ENCODE results near the gene GREB1L. TPM values are rescaled to one million over a fixed set of nuclear protein-coding genes. Genes with fewer than 3 reads are reported as not detected.

The GREB1L gene
- total and polyA plus RNA-seq, 11 donors = 4.0 to 21.5 (median 9.0) TPM

DNA sequence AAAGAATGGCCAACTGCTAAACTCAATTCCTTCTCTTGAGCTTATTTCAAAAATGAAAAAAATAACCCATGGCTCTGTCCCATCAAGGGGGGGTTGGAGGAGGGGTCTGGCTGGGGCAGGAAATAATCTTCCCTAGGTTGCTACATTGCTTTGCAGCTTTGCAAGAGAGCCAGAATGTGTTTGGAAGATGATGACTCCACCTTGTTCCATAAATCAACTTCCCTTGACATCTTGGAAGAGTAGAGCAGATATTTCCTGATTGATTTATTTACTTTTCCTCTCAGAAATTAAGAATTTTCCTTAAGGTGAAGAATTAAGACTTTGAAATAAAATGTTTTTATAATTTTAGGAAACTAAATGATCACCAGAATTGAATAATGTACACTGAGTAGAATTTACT lies 317.2 kb downstream of the GREB1L start:
- no peak for ATAC-seq
- TF ChIP-seq, protein P1, sequence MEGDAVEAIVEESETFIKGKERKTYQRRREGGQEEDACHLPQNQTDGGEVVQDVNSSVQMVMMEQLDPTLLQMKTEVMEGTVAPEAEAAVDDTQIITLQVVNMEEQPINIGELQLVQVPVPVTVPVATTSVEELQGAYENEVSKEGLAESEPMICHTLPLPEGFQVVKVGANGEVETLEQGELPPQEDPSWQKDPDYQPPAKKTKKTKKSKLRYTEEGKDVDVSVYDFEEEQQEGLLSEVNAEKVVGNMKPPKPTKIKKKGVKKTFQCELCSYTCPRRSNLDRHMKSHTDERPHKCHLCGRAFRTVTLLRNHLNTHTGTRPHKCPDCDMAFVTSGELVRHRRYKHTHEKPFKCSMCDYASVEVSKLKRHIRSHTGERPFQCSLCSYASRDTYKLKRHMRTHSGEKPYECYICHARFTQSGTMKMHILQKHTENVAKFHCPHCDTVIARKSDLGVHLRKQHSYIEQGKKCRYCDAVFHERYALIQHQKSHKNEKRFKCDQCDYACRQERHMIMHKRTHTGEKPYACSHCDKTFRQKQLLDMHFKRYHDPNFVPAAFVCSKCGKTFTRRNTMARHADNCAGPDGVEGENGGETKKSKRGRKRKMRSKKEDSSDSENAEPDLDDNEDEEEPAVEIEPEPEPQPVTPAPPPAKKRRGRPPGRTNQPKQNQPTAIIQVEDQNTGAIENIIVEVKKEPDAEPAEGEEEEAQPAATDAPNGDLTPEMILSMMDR (IDR thresholded peaks at IDR 0.05) = no peak
- no peak for TF ChIP-seq POLR2A (IDR thresholded peaks at IDR 0.05)
- no peak overlapping the region for H3K27ac ChIP-seq
- peaks cover 0 to 86% (median 57%) of the 10 kb centered on the region in 9 donors for H3K36me3 ChIP-seq
- H3K9me3 ChIP-seq = no peaks in the 10 kb centered on the region
- peaks cover 0 to 6% (median 1%) of the 10 kb centered on the region in 12 donors for H3K4me1 ChIP-seq
- intact Hi-C loops (cut with DNase I) = no loop called here
- no peak overlapping the region for H3K4me3 ChIP-seq
- H3K27me3 ChIP-seq = no peaks in the 10 kb centered on the region
- no peak for DNase-seq

DNA sequence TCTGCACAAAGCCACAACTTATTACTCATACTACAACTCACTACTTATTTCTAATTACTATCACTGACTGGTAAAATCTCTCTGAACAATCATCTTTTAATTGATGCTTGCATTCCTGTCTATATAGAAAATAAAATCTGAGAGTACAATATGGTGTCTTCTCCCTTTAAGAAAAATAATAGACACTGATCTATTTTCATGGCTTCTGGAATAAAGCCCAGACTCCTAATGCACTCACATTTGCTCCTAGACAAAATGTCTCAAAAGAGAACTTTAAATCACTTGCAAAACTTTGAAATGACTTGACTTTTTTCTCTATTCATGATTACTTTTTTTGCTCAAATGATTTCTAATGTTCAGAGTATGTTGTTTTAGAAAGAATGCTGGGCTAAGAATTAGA lies 329.7 kb downstream of the GREB1L start:
- peaks cover 0 to 97% (median 83%) of the 10 kb centered on the region in 9 donors for H3K36me3 ChIP-seq
- intact Hi-C loops (cut with DNase I) = loop anchor here in 1 of 10 donors (10.0 kb wide), 1 partner anchor 47 kb away; no protein-coding TSS in a partner anchor
- no peak overlapping the region for H3K27ac ChIP-seq
- no peak for TF ChIP-seq POLR2A (IDR thresholded peaks at IDR 0.05)
- H3K27me3 ChIP-seq = no peaks in the 10 kb centered on the region
- ATAC-seq (no peak), DNase-seq (no peak)
- no peaks in the 10 kb centered on the region for H3K9me3 ChIP-seq
- peaks cover 0 to 9% (median 0%) of the 10 kb centered on the region in 12 donors for H3K4me1 ChIP-seq
- H3K4me3 ChIP-seq = no peak overlapping the region

Other genes with a start within 250 kb of the GREB1L start
- gene ROCK1, start 130.4 kb upstream of the GREB1L start, total RNA-seq = 10 to 100 TPM; 25.1 to 46.2 (median 37.8) TPM
- 10 to 100 TPM; 14.1 to 28.5 TPM for gene ROCK1, start 130.4 kb upstream of the GREB1L start, polyA plus RNA-seq